Cardiac fibroblast (primary cell): ENCODE measurements around the gene FRMD8.

Experiments used
- DNase-seq, 2 donors: peaks; one replicate each; pipeline versions ENCODE4 v3.0.0 to v3.0.0-alpha.2; 2010; ENCODE audit warnings: low read depth in 2 of 2
- H3K4me3 ChIP-seq, 2 donors: replicated peaks in 1 of 2; 1 replicate in 1 of 2; 2 replicates in 1 of 2; pipeline ENCODE4 v1.5.1; 2011; ENCODE audit warnings: low read depth in 2 of 2, low read length in 2 of 2, mild to moderate bottlenecking in 2 of 2, moderate library complexity in 1 of 2
- TF ChIP-seq, protein P1 (sequence below): IDR thresholded peaks from one replicate; pipeline ENCODE4 v1.5.1; 2011; ENCODE audit warnings: low read depth, mild to moderate bottlenecking, low read length, inconsistent platforms

FRMD8 gene

DNA sequence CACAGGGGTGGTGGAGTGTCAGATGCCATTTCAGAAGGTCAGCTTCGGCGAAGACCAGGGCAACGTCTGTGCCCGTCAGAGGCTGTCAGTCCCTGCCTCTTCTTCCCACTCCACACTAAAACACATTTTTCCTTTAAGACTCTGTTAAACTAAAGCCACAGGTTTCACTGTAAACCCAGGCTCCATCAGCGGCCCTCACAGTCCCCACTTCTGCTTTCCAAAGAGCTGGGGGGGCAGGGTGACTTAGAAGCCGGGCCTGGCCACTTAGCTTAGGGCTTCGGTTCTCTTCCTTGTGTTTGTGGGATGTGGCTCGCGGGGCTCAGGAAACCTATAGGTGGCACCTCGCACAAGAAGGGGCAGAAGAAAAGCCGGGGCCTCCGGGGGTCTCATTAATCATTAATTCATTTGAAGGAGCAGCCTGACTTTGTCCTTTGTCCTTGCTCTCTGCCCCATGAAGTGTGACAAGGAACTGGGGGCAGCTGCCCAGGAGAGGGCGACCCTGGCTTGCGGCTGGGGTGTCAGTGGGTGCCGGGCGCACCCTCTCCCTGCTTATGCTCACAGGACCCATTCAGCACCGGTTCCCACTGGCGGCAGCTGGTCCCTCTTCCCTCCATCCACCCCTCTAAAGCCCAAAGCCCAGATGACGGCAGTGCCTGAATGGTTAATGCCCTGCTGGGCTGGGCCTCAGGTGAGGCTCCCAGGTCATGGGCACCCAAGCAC is 8.1 kb upstream of the FRMD8 start:
- no peak overlapping the region for H3K4me3 ChIP-seq
- TF ChIP-seq, protein P1, sequence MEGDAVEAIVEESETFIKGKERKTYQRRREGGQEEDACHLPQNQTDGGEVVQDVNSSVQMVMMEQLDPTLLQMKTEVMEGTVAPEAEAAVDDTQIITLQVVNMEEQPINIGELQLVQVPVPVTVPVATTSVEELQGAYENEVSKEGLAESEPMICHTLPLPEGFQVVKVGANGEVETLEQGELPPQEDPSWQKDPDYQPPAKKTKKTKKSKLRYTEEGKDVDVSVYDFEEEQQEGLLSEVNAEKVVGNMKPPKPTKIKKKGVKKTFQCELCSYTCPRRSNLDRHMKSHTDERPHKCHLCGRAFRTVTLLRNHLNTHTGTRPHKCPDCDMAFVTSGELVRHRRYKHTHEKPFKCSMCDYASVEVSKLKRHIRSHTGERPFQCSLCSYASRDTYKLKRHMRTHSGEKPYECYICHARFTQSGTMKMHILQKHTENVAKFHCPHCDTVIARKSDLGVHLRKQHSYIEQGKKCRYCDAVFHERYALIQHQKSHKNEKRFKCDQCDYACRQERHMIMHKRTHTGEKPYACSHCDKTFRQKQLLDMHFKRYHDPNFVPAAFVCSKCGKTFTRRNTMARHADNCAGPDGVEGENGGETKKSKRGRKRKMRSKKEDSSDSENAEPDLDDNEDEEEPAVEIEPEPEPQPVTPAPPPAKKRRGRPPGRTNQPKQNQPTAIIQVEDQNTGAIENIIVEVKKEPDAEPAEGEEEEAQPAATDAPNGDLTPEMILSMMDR, result no peak

DNA sequence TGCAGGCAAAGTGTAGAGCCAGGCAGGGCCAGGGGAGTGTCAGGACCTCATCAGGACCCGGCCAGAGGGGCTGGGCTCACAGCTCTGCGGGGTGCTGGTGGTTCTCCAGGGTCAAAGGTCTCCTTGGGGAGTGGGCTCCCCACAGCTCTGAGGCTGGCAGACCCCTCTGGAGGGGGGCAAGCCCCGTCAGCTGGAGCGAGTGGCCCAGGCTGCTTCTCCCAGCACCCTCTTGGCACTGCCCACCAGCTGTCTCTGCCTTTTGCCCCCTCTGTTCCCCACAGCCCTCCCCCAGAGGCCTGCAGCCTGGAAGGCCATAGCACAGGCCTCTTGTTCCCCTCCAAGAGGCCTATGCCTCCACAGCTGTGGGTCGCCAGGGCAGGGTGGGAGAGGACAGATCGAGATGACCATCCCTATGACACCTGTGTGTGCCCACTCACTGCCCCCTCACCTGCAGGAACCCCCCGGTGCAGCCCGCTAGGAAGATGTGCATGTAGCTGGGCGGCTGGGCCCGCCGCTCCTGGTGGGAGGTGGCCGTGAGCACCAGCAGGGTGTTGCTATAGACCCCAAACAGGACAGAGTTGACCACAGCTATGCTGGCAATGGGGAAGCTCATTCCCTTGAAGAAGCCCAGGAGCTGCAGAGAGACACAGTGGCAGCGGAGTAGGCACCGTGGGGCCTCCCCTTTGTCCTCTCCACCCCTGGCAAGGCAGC is 7.4 kb upstream of the FRMD8 start:
- TF ChIP-seq, protein P1, result no peak
- no peak overlapping the region for H3K4me3 ChIP-seq

More for the DNA sequence above, 8.1 kb upstream of the FRMD8 start:
- DNase-seq, result no peak

DNA sequence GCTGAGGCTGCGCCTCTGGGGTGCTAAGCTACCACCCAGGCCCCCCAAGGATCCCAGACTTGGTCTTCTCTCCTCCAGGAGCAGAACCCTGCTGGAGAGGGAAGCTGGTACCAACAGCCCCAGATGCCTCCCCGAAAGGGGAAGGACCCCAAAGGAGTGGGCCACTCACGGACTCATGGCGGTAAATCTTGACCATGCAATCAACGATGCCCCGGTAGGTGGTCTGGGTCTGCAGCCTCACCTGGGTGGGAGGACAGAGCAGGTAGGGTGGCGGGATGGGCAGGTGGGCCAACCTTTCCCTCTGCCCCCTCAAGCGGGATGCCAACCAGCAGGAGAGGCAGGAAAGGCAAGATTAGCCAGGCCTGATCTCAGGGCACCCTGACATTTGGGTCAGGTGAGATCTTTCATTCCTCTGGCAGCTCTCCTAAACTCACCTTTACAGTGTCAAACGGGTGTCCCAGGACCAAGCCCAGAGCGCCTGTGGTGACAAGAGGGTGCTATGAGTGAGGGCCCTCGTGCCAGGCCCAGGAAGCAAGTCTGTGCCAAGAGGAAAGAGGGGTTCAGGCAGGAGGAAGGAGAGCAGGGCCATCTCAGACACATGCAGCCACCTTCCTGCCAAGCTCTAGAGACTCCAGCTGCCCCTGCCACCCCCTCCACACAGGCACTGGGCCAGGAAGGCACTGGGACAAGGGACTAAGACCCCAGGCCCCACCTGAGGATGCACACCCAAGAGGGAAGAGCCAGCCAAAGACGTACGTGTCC is 6.6 kb upstream of the FRMD8 start:
- TF ChIP-seq, protein P1, result no peak
- H3K4me3 ChIP-seq, result no peak overlapping the region
- DNase-seq, result no peak

More for the DNA sequence above, 7.4 kb upstream of the FRMD8 start:
- no peak for DNase-seq

DNA sequence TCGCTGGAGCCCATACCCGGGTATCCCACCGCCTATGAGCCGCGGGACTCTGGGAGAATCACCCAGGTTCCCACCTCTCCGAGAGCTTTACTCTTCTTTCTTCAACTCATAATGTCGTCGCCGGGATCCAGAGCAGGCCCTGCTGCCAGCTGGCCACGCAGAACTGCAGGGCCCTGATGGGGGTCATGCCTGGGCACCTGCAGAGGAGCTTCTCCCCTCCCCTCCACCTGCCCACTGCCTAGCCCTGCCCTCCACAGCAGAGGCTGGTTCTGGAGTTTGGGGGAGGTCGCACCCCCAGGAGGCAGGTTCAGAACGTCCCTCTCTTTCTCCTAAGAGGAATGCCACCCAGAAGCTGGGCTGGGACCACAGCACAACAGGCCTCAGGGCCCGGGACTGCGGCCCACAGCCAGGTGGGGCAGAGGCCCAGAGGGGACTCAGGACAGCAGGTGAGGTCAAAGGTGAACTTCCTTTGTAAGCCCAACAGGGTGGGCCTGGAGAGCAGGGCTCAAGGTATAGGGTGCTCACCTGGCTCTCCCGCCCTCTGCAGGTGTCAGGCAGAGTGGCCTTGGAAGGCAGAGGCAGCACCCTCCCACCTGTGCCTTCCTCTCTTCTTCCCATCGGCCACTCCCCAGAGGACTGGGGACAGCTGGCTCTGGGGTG is 5.8 kb upstream of the FRMD8 start:
- TF ChIP-seq, protein P1, result no peak
- DNase-seq, result no peak
- no peak overlapping the region for H3K4me3 ChIP-seq

DNA sequence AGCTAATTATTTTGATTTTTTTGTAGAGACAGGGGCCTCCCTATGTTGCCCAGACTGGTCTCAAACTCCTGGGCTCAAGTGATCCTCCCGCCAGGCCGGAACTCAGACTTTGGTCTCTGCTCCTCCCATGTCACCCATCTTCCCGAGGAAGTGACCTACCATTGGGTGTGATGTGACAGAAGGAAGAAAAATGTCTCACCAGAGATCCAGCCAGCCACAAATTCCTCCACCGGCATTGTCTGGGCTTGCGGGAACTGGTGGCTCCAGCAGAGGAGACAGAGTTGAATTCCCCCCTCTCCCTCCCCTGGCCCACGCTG is 4.8 kb upstream of the FRMD8 start:
- H3K4me3 ChIP-seq, result peak overlapping the region; percentile 40 to 41
- TF ChIP-seq, protein P1, result no peak
- DNase-seq, result peak; percentile 60 to 68

DNA sequence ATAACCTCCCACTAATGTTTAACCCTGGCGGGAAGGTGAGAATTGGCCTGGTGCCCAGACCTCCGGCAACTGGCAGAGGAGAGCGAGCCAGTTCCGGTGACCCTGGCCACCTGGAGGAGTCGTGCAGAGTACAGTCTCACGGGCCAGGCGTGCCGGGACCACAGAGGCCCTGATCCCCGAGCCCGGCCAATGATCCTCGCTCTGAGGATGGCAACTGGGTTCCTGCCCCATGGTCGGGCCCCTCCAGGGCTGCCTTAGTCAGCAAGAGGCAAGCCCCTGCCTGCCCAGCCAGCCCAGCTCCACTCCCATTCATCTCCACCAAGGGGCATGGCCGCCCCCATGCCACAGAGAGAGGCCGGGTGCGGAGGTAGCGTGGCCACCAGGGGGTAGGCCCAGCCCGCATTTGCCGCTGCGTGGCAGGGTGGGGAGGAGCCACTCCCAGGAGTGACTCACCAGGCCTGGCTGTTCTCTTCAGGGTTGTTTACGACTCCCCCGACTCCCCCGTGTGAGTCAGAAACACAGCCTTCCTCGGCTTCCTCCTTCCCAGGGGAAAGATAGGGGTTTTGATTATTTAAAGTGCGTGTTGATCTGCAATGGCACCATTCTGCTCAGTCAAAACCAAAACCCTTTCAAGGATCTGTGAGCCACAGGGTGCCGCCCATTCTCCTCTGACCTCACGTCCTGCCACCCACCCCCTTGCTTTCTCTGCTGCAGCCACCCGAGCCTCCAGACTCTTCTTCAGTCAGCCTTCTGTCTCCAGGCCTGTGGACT is 4.2 kb upstream of the FRMD8 start, which contains the start of gene SLC25A45:
Gene SLC25A45, minus strand, starts transcription at position 614 of the 771 bp plus-strand sequence. CDS start 695 bp downstream, outside the sequence.
- DNase-seq, result peak; percentile 99
- H3K4me3 ChIP-seq, result peak within 1 kb of the TSS; percentile 40 to 46
- TF ChIP-seq, protein P1, result peak; percentile 75
